OCI-LY3 (cell line): Measurements from ENCODE around the gene MRPL1.
"Not testable (repeated sequence)": the region's sequence is repeated elsewhere in the genome, so short reads cannot be mapped to it uniquely, and the experiment has no call there.

Experiments
- EZH2phosphoT487 ChIP-seq: fragments of 200-600 bp; shearing (Covaris generic); IDR thresholded peaks from 2 replicates; pipeline ENCODE4 v1.6.1; 2018; ENCODE audit warnings: antibody characterized with exemption, mixed run types, low read depth
- TF ChIP-seq, protein P1 (sequence below): fragments of 200-600, 300-600 bp; sonication (generic); IDR thresholded peaks from 2 replicates; pipeline ENCODE4 v1.5.1; 2014; ENCODE audit warnings: antibody characterized with exemption, low read length, low read depth

DNA sequence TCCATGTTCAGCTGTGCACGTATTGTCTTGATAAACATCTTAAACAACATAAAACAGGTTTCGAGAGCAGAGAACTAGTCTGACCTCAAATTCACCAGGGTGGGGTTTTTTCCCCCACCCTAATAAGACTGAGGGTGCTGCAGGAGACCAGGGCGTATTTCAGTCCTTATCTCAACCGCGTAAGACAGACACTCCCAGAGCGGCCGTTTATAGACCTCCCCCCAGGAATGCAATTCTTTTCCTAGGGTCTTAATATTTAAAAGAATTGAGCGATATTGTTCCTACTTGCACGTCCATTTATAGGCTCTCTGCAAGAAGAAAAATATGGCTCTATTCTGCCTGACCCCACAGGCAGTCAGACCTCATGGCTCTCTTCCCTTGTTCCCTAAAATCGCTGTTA is 83.3 kb downstream of the MRPL1 start:
- TF ChIP-seq, protein P1, sequence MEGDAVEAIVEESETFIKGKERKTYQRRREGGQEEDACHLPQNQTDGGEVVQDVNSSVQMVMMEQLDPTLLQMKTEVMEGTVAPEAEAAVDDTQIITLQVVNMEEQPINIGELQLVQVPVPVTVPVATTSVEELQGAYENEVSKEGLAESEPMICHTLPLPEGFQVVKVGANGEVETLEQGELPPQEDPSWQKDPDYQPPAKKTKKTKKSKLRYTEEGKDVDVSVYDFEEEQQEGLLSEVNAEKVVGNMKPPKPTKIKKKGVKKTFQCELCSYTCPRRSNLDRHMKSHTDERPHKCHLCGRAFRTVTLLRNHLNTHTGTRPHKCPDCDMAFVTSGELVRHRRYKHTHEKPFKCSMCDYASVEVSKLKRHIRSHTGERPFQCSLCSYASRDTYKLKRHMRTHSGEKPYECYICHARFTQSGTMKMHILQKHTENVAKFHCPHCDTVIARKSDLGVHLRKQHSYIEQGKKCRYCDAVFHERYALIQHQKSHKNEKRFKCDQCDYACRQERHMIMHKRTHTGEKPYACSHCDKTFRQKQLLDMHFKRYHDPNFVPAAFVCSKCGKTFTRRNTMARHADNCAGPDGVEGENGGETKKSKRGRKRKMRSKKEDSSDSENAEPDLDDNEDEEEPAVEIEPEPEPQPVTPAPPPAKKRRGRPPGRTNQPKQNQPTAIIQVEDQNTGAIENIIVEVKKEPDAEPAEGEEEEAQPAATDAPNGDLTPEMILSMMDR = not testable (repeated sequence)
- TF ChIP-seq EZH2phosphoT487 = not testable (repeated sequence)
